HTR-8/SVneo (cell line): Measurements from ENCODE around the gene SLC39A11.

Source experiments
- DNase-seq: peaks from one replicate; pipeline ENCODE4 v3.0.0; 2011; ENCODE audit warnings: low spot score, mixed read lengths; ENCODE audit not compliant: insufficient read length
- FAIRE-seq: peaks from 2 replicates; lab custom pipeline; 2011; peaks lifted over from hg19 to GRCh38; lab: Jason Lieb, UNC

SLC39A11 gene

GRCh38 chr17:73050797-73051196 is 41.7 kb downstream of the SLC39A11 start:
- DNase-seq (no peak), FAIRE-seq (no peak)

GRCh38 chr17:73048170-73048569 is 44.3 kb downstream of the SLC39A11 start:
- no peak for FAIRE-seq
- DNase-seq, result no peak

GRCh38 chr17:73045724-73046123 is 46.8 kb downstream of the SLC39A11 start:
- FAIRE-seq (no peak), DNase-seq (no peak)

- DNase-seq, result no peak
- FAIRE-seq, result no peak
Observed at GRCh38 chr17:73043686-73044581, 48.6 kb downstream of the SLC39A11 start.

GRCh38 chr17:73042809-73043685 is 49.4 kb downstream of the SLC39A11 start:
- DNase-seq (no peak), FAIRE-seq (peak; percentile 85)

- FAIRE-seq (peak; percentile 91), DNase-seq (no peak)
Observed at GRCh38 chr17:73042225-73042624, 50.3 kb downstream of the SLC39A11 start.

GRCh38 chr17:73039282-73039681 is 53.2 kb downstream of the SLC39A11 start:
- FAIRE-seq, result no peak
- DNase-seq, result no peak

GRCh38 chr17:73031472-73031871 is 61.0 kb downstream of the SLC39A11 start:
- FAIRE-seq (no peak), DNase-seq (no peak)

- FAIRE-seq, result no peak
- no peak for DNase-seq
Observed at GRCh38 chr17:73030995-73031394, 61.5 kb downstream of the SLC39A11 start.

- DNase-seq (no peak), FAIRE-seq (peak; percentile 36)
Observed at GRCh38 chr17:73030501-73030921, 62.0 kb downstream of the SLC39A11 start.

- FAIRE-seq (no peak), DNase-seq (no peak)
Observed at GRCh38 chr17:73029991-73030390, 62.5 kb downstream of the SLC39A11 start.

GRCh38 chr17:73029021-73029420 is 63.5 kb downstream of the SLC39A11 start:
- no peak for DNase-seq
- no peak for FAIRE-seq

GRCh38 chr17:73028299-73028755 is 64.2 kb downstream of the SLC39A11 start:
- FAIRE-seq, result no peak

GRCh38 chr17:73027130-73027741 is 65.3 kb downstream of the SLC39A11 start:
- no peak for FAIRE-seq

More at GRCh38 chr17:73028299-73028755, 64.2 kb downstream of the SLC39A11 start:
- no peak for DNase-seq

GRCh38 chr17:73025041-73025560 is 67.4 kb downstream of the SLC39A11 start:
- FAIRE-seq, result no peak
- no peak for DNase-seq

More at GRCh38 chr17:73027130-73027741, 65.3 kb downstream of the SLC39A11 start:
- no peak for DNase-seq

GRCh38 chr17:73023759-73024158 is 68.7 kb downstream of the SLC39A11 start:
- FAIRE-seq, result no peak

GRCh38 chr17:73022694-73023093 is 69.8 kb downstream of the SLC39A11 start:
- FAIRE-seq (no peak), DNase-seq (no peak)

More at GRCh38 chr17:73023759-73024158, 68.7 kb downstream of the SLC39A11 start:
- DNase-seq, result no peak

GRCh38 chr17:73021771-73022170 is 70.7 kb downstream of the SLC39A11 start:
- no peak for FAIRE-seq
- no peak for DNase-seq

- FAIRE-seq (no peak), DNase-seq (no peak)
Observed at GRCh38 chr17:73020110-73020509, 72.4 kb downstream of the SLC39A11 start.

GRCh38 chr17:73018599-73018998 is 73.9 kb downstream of the SLC39A11 start:
- DNase-seq, result no peak
- FAIRE-seq, result no peak
